K562 (cell line): ENCODE measurements around the gene IQCC. TPM values are rescaled to one million over a fixed set of nuclear protein-coding genes. Genes with fewer than 3 reads are reported as not detected.

ENCODE experiments used
- ATAC-seq: fragments of 200-7000 bp; cut with Tn5 transposase; 3 replicates; pipeline ENCODE4 v1.9.1; 2020; ENCODE audit warnings: moderate library complexity
- BruUV-seq: library from RNA; stranded (reverse); fragments of 400-500 nt; replicated peaks from 2 replicates; lab custom pipeline; 2021; lab: Mats Ljungman, UMichigan
- CTCF ChIA-PET: fragments of 300-600 bp; formaldehyde crosslinking; extraction: SDS; loops from one replicate; lab custom pipeline; 2021; ENCODE audit warnings: low intra/inter-chr PET ratio; lab: Yijun Ruan, JAX
- POLR2A ChIA-PET: fragments of 300-600, 350-650 bp; sonication (Branson Sonifier 250); formaldehyde crosslinking; extraction: SDS; loops from one replicate; lab custom pipeline; 2021; ENCODE audit warnings: antibody characterized with exemption, inconsistent platforms; lab: Yijun Ruan, JAX
- DNase-seq, 4 experiments: peaks; one replicate each; pipeline versions ENCODE4 v3.0.0 to v3.0.0-alpha.2; 2011 to 2018; ENCODE audit warnings: low spot score in 3 of 4, mixed read lengths in 3 of 4; ENCODE audit errors: extremely low read depth in 1 of 4
- FAIRE-seq: peaks from 2 replicates; lab custom pipeline; 2011; peaks lifted over from hg19 to GRCh38; lab: Jason Lieb, UNC
- H2AFZ ChIP-seq: 2 replicates; pipeline ENCODE4 v1.6.0; 2011; ENCODE audit warnings: low read depth, low read length, control low read depth, inconsistent platforms
- H3K27ac ChIP-seq: fragments of 200-600 bp; 3 replicates; pipeline ENCODE4 v1.8.0; 2011; ENCODE audit warnings: low read depth, mild to moderate bottlenecking, control low read depth, inconsistent platforms, low read length, moderate library complexity, mixed read lengths; ENCODE audit errors: extremely low read depth
- H3K27me3 ChIP-seq, 2 experiments: fragments of 300-600 bp in 1 of 2; 2 replicates in 1 of 2; 3 replicates in 1 of 2; pipeline versions ENCODE4 v1.6.0 to v1.8.0; 2011; ENCODE audit warnings: inconsistent platforms in 2 of 2, low read length in 2 of 2, mild to moderate bottlenecking in 1 of 2, mixed read lengths in 1 of 2, moderate library complexity in 1 of 2; ENCODE audit not compliant: control insufficient read depth in 2 of 2, insufficient read depth in 2 of 2
- H3K36me3 ChIP-seq: fragments of 300-600 bp; 3 replicates; pipeline ENCODE4 v1.8.0; 2011; ENCODE audit warnings: mild to moderate bottlenecking, low read length, inconsistent platforms; ENCODE audit not compliant: control insufficient read depth, insufficient read depth
- H3K4me1 ChIP-seq, 2 experiments: fragments of 200-600 bp in 1 of 2; replicated peaks in 1 of 2; 2 replicates in 1 of 2; 3 replicates in 1 of 2; pipeline versions ENCODE4 v1.5.1 to v1.8.0; 2011; ENCODE audit warnings: inconsistent platforms in 2 of 2, low read length in 2 of 2, mild to moderate bottlenecking in 1 of 2, mixed read lengths in 1 of 2, moderate library complexity in 1 of 2; ENCODE audit not compliant: control insufficient read depth in 2 of 2, insufficient read depth in 2 of 2
- H3K4me2 ChIP-seq: 2 replicates; pipeline ENCODE4 v1.6.1; 2011; ENCODE audit warnings: low read length, control low read depth, inconsistent platforms, mixed read lengths; ENCODE audit not compliant: insufficient read depth
- H3K4me3 ChIP-seq: fragments of 200-600 bp; sonication (generic), shearing (Covaris generic); 2 replicates; pipeline ENCODE4 v1.5.1; 2016; ENCODE audit warnings: control low read depth, inconsistent platforms
- H3K79me2 ChIP-seq: fragments of 200-600 bp; 3 replicates; pipeline ENCODE4 v1.8.0; 2011; ENCODE audit warnings: low read length, inconsistent platforms; ENCODE audit not compliant: control insufficient read depth, insufficient read depth
- H3K9ac ChIP-seq, 2 experiments: 2 replicates each; pipeline versions ENCODE4 v1.6.0 to v1.6.1; 2011; ENCODE audit warnings: low read depth in 2 of 2, low read length in 2 of 2, control low read depth in 1 of 2, inconsistent platforms in 1 of 2, mild to moderate bottlenecking in 1 of 2, mixed read lengths in 1 of 2; ENCODE audit not compliant: insufficient read depth in 1 of 2
- H3K9me1 ChIP-seq: one replicate; pipeline ENCODE4 v1.6.0; 2011; ENCODE audit warnings: inconsistent platforms, mild to moderate bottlenecking, low read length, moderate library complexity; ENCODE audit not compliant: control insufficient read depth, insufficient read depth
- H3K9me3 ChIP-seq: replicated peaks from 2 replicates; pipeline ENCODE4 v1.5.1; 2011; ENCODE audit warnings: low read depth, low read length, inconsistent platforms; ENCODE audit not compliant: control insufficient read depth, insufficient read depth
- H4K20me1 ChIP-seq: replicated peaks from 2 replicates; pipeline ENCODE4 v1.6.1; 2011; ENCODE audit warnings: low read length, inconsistent platforms, mixed read lengths; ENCODE audit not compliant: control insufficient read depth, insufficient read depth
- EWSR1 ChIP-seq: fragments of 450-650 bp; IDR thresholded peaks from 2 replicates; pipeline ENCODE4 v1.6.1; 2018; ENCODE audit warnings: borderline replicate concordance, mild to moderate bottlenecking, low read depth, moderate library complexity; ENCODE audit not compliant: partially characterized antibody
- NRF1 ChIP-seq, 2 experiments: fragments of 450-650 bp; IDR thresholded peaks in 1 of 2; conservative IDR thresholded peaks in 1 of 2; 2 replicates each; pipeline ENCODE4 v1.6.1; 2014; ENCODE audit warnings: mild to moderate bottlenecking in 2 of 2
- POLR2A ChIP-seq: fragments of 450-650 bp; conservative IDR thresholded peaks from 2 replicates; pipeline ENCODE4 v1.6.1; 2016
- SAP30 ChIP-seq: fragments of 200-600 bp; sonication (generic); IDR thresholded peaks from 2 replicates; pipeline ENCODE4 v1.6.1; 2012; ENCODE audit warnings: borderline replicate concordance, low read depth, mild to moderate bottlenecking, moderate library complexity, low read length, control low read depth, inconsistent platforms; ENCODE audit not compliant: insufficient read depth, poor library complexity, severe bottlenecking
- SMARCE1 ChIP-seq: fragments of 450-650 bp; IDR thresholded peaks from 2 replicates; pipeline ENCODE4 v1.7.1; 2016; ENCODE audit warnings: mild to moderate bottlenecking
- STAT6 ChIP-seq: sonication (generic); formaldehyde crosslinking; IDR thresholded peaks from 2 replicates; pipeline ENCODE4 v1.8.1; 2023; ENCODE audit warnings: mild to moderate bottlenecking, missing genetic modification reagents
- SUPT5H ChIP-seq: fragments of 450-650 bp; IDR thresholded peaks from 2 replicates; pipeline ENCODE4 v1.6.1; 2016
- ZNF143 ChIP-seq: sonication (generic); formaldehyde crosslinking; IDR thresholded peaks from 2 replicates; pipeline ENCODE4 v1.9.0; 2022; ENCODE audit warnings: mild to moderate bottlenecking, missing genetic modification reagents
- ZNF740 ChIP-seq, 3 experiments: fragments of 200-800 bp in 1 of 3; sonication (Bioruptor generic) in 1 of 3; sonication (generic) in 1 of 3; formaldehyde crosslinking in 1 of 3; IDR thresholded peaks; 2 replicates each; pipeline versions ENCODE4 v1.6.1 to v1.8.0; 2016 to 2022; ENCODE audit warnings: mild to moderate bottlenecking in 2 of 3, missing compliant biosample characterization in 2 of 3, missing genetic modification characterization in 2 of 3, missing genetic modification reagents in 1 of 3
- WGBS: fragments of 100-300 bp; shearing (Covaris generic); methylation state at CpG from one replicate; pipeline ENCODE4 v1.1.6; 2016; ENCODE audit warnings: low coverage, mixed read lengths; ENCODE audit not compliant: insufficient coverage; ENCODE audit errors: missing lambda C conversion rate; 5-methylcytosine and 5-hydroxymethylcytosine counted together
- in situ Hi-C: fragments of 300-500 bp; cut with MboI; formaldehyde crosslinking; loops from 4 replicates; pipeline ENCODE4 v1.15.0; 2018; ENCODE audit warnings: inconsistent platforms, mixed read lengths
- intact Hi-C: fragments of 100-400 bp; cut with micrococcal nuclease; formaldehyde crosslinking; loops from 2 replicates; pipeline ENCODE4 v1.14.2; 2022
- polyA plus RNA-seq, 8 experiments: library from polyadenylated mRNA; depleted of rRNA in 4 of 8; stranded (reverse) in 5 of 8; unstranded in 3 of 8; fragments of >200 nt; fragmentation: Nextera tagmentation in 2 of 8; fragmentation: Illumina TruSeq in 1 of 8; extraction: Ambion mirVana in 2 of 8; extraction: Trizol in 1 of 8; gene quantifications; 2 replicates each; pipeline versions ENCODE4 v1.2.1 to v1.2.3, GENCODE V29; 2011 to 2014; ENCODE audit warnings: inconsistent platforms in 1 of 8, missing spikeins in 1 of 8
- total RNA-seq, 7 experiments: library from RNA; depleted of rRNA in 6 of 7; stranded (reverse); fragments of >200 nt in 6 of 7; fragmentation: Illumina TruSeq in 2 of 7; extraction: Trizol in 2 of 7; gene quantifications; 2 replicates each; pipeline versions ENCODE4 v1.2.1 to v1.2.3, GENCODE V29; 2011 to 2021; ENCODE audit warnings: low replicate concordance in 1 of 7

The IQCC gene
- total and polyA plus RNA-seq, 9 of the 15 experiments (the other 6 are each of a cell fraction or from before 2014, with no cell fraction given), result 8.1 to 16.5 (median 10.7) TPM

- no peak for TF ChIP-seq EWSR1
- TF ChIP-seq SUPT5H, result peak; percentile 67
- no peak for TF ChIP-seq NRF1 (conservative IDR thresholded peaks at IDR 0.05 in 1 of 2, IDR thresholded peaks at IDR 0.05 in 1 of 2)
- TF ChIP-seq POLR2A, result peak; percentile 71
- TF ChIP-seq SAP30, result no peak
- TF ChIP-seq, all 486 proteins: peak for 14
Observed at GRCh38 chr1:32198237-32199042, 7.0 kb upstream of the IQCC start (continued).

- Histone ChIP-seq H4K20me1 (no peaks in the 10 kb centered on the region; the same call in none of the 2 replicates), H3K27me3 (no peaks in the 10 kb centered on the region), H3K9me1 (peaks cover 3% of the 10 kb centered on the region), H3K27ac (peak overlapping the region; percentile 6; the same call in 1 of the 3 replicates), H2AFZ (no peak overlapping the region), H3K79me2 (peaks cover 13% of the 10 kb centered on the region; the same call in 2 of the 3 replicates), H3K9me3 (no peaks in the 10 kb centered on the region), H3K4me3 (no peak overlapping the region), H3K9ac (peak overlapping the region in 1 of 2 experiments; percentile 53; a peak in 2 of 4 replicates), H3K4me2 (no peak overlapping the region), H3K36me3 (peaks cover 44% of the 10 kb centered on the region), H3K4me1 (peaks cover 16 to 44% of the 10 kb centered on the region in 2 experiments)
- BruUV-seq, result no TSS peak
- no peak for ATAC-seq
- DNase-seq, result no peak
- in situ Hi-C loops, result no loop called here
- 79% methylated on average over 4 of the region's 4 CpGs for WGBS
- intact Hi-C loops, result no loop called here
- CTCF ChIA-PET, result no interaction called here
- no peak for FAIRE-seq
- POLR2A ChIA-PET, result interaction anchor here (0.9 to 10.8 kb wide), 7 partner anchors 9 to 91 kb away, joined by 3 to 201 read pairs (median 4); partner anchors contain the start of genes DCDC2B, IQCC, KPNA6 and TXLNA
- TF ChIP-seq STAT6 (CRISPR knock-in tag) (no peak), ZNF143 (0 out of 2 replicates have a peak, but pooled peaks have one; percentile 27), SMARCE1 (no peak), ZNF740 (CRISPR knock-in tag; IDR thresholded peaks at IDR 0.05) (0 out of 2 replicates have a peak, but pooled peaks have one; percentile 63), ZNF740 (tag; IDR thresholded peaks at IDR 0.05) (no peak), SUPT5H (0 out of 2 replicates have a peak, but pooled peaks have one; percentile 2)
Observed at GRCh38 chr1:32199043-32199716, 6.3 kb upstream of the IQCC start.
